PC-3 (cell line): Measurements from ENCODE around the gene IDNK. TPM values are rescaled to one million over a fixed set of nuclear protein-coding genes. Genes with fewer than 3 reads are reported as not detected.

Experiments used
- ATAC-seq: fragments of 200-7000 bp; cut with Tn5 transposase; 2 replicates; pipeline ENCODE4 v1.9.1; 2020; ENCODE audit warnings: mild to moderate bottlenecking, moderate library complexity
- BruUV-seq: library from RNA; stranded (reverse); fragments of 400-500 nt; replicated peaks from 2 replicates; lab custom pipeline; 2021; lab: Mats Ljungman, UMichigan
- CTCF ChIA-PET: fragments of 300-600 bp; sonication (Branson Sonifier 250); formaldehyde crosslinking; loops from one replicate; lab custom pipeline; 2022; ENCODE audit warnings: antibody characterized with exemption; lab: Charles Lee
- POLR2A ChIA-PET: fragments of 300-600 bp; sonication (Branson Sonifier 250); formaldehyde crosslinking; loops from one replicate; lab custom pipeline; 2022; ENCODE audit warnings: antibody characterized with exemption; ENCODE audit not compliant: unreplicated experiment; lab: Charles Lee
- DNase-seq: peaks from one replicate; pipeline ENCODE4 v3.0.0-alpha.2; 2015
- H2AFZ ChIP-seq: fragments of 300-600 bp; sonication (generic); 2 replicates; pipeline ENCODE4 v1.6.0; 2016; ENCODE audit warnings: antibody characterized with exemption, low read length
- H3F3A ChIP-seq: fragments of 300-600 bp; sonication (generic); one replicate; pipeline ENCODE4 v1.6.0; 2017; ENCODE audit warnings: antibody characterized with exemption, low read length, control low read depth, mild to moderate bottlenecking; ENCODE audit not compliant: unreplicated experiment
- H3K27ac ChIP-seq: fragments of 300-600 bp; sonication (generic); 2 replicates; pipeline ENCODE4 v1.5.1; 2016; ENCODE audit warnings: mild to moderate bottlenecking, low read length
- H3K27me3 ChIP-seq: fragments of 300-600 bp; sonication (generic); 2 replicates; pipeline ENCODE4 v1.6.1; 2016; ENCODE audit warnings: low read length, mixed read lengths
- H3K36me3 ChIP-seq: fragments of 300-600 bp; sonication (generic); 2 replicates; pipeline ENCODE4 v1.6.1; 2016; ENCODE audit warnings: low read depth, mixed run types, low read length, mixed read lengths
- H3K4me1 ChIP-seq: fragments of 300-600 bp; sonication (generic); 2 replicates; pipeline ENCODE4 v1.5.1; 2016; ENCODE audit warnings: low read length; ENCODE audit not compliant: insufficient read depth
- H3K4me2 ChIP-seq: fragments of 300-600 bp; sonication (generic); 2 replicates; pipeline ENCODE4 v1.6.0; 2016; ENCODE audit warnings: low read length
- H3K4me3 ChIP-seq: fragments of 300-600 bp; sonication (generic); 2 replicates; pipeline ENCODE4 v1.5.1; 2016; ENCODE audit warnings: mild to moderate bottlenecking, low read length, mixed read lengths
- H3K79me2 ChIP-seq: fragments of 300-600 bp; sonication (generic); 2 replicates; pipeline ENCODE4 v1.6.1; 2017; ENCODE audit warnings: low read length, mixed read lengths
- H3K9ac ChIP-seq: fragments of 300-600 bp; sonication (generic); 2 replicates; pipeline ENCODE4 v1.6.0; 2016; ENCODE audit warnings: mild to moderate bottlenecking, low read length
- H3K9me2 ChIP-seq: fragments of 300-600 bp; sonication (generic); replicated peaks from 2 replicates; pipeline ENCODE4 v1.6.1; 2016; ENCODE audit warnings: mixed run types, low read length, mixed read lengths
- H3K9me3 ChIP-seq: fragments of 300-600 bp; sonication (generic); 2 replicates; pipeline ENCODE4 v1.6.1; 2016; ENCODE audit warnings: low read length, mixed read lengths
- H4K20me1 ChIP-seq: fragments of 300-600 bp; sonication (generic); 2 replicates; pipeline ENCODE4 v1.6.1; 2016; ENCODE audit warnings: low read length, mixed read lengths
- EZH2 ChIP-seq: fragments of 300-600 bp; sonication (generic); IDR thresholded peaks from one replicate; pipeline ENCODE4 v1.6.1; 2017; ENCODE audit warnings: antibody characterized with exemption, mild to moderate bottlenecking, low read length; ENCODE audit not compliant: unreplicated experiment
- EZH2phosphoT487 ChIP-seq: fragments of 300-600 bp; sonication (generic); IDR thresholded peaks from 2 replicates; pipeline ENCODE4 v1.6.1; 2018; ENCODE audit warnings: mild to moderate bottlenecking, antibody characterized with exemption, low read length, borderline replicate concordance
- intact Hi-C: fragments of 100-400 bp; cut with micrococcal nuclease; formaldehyde crosslinking; loops from 2 replicates; pipeline ENCODE4 v1.9.0; 2023
- total RNA-seq: library from RNA; depleted of rRNA; stranded (reverse); fragments of >200 nt; gene quantifications from 2 replicates; pipeline ENCODE4 v1.2.3, GENCODE V29; 2014
- TF ChIP-seq, protein P1 (sequence below): fragments of 300-600 bp; sonication (generic); conservative IDR thresholded peaks from 2 replicates; pipeline ENCODE4 v1.5.1; 2017; ENCODE audit warnings: antibody characterized with exemption, low read depth, mild to moderate bottlenecking, low read length

Gene IDNK
- total RNA-seq, 1 experiment from 2014 or later, result 1.4 TPM

DNA sequence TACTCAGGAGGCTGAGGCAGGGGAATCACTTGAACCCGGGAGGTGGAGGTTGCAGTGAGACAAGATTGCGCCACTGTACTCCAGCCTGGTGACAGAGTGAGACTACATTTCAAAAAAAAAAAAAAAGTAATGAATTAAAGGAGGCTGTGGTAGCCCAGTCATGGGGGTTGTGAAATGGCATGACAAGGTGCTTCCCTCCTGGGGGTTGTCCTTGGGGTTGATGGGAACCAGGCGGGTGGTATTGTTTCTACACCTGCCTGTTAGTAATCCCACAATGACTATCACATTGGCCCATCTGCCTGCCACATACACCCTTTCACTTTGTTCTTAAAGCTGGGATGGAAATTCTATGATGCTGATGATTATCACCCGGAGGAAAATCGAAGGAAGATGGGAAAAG lies 5.6 kb downstream of the IDNK start:
- no peak for DNase-seq
- H3K4me3 ChIP-seq, result no peak overlapping the region
- intact Hi-C loops, result no loop called here
- H3K9me3 ChIP-seq, result no peaks in the 10 kb centered on the region
- no peaks in the 10 kb centered on the region for H4K20me1 ChIP-seq
- no peaks in the 10 kb centered on the region for H3F3A ChIP-seq
- H3K27me3 ChIP-seq, result no peaks in the 10 kb centered on the region
- no peaks in the 10 kb centered on the region for H3K9me2 ChIP-seq
- no peaks in the 10 kb centered on the region for H3K79me2 ChIP-seq
- H2AFZ ChIP-seq, result no peak overlapping the region
- CTCF ChIA-PET, result no interaction called here
- H3K9ac ChIP-seq, result no peak overlapping the region
- H3K27ac ChIP-seq, result no peak overlapping the region
- no peaks in the 10 kb centered on the region for H3K36me3 ChIP-seq
- BruUV-seq, result no TSS peak
- H3K4me1 ChIP-seq, result peaks cover 6% of the 10 kb centered on the region; the same call in 1 of the 2 replicates
- TF ChIP-seq EZH2phosphoT487 (no peak), EZH2 (no peak)
- TF ChIP-seq, protein P1, sequence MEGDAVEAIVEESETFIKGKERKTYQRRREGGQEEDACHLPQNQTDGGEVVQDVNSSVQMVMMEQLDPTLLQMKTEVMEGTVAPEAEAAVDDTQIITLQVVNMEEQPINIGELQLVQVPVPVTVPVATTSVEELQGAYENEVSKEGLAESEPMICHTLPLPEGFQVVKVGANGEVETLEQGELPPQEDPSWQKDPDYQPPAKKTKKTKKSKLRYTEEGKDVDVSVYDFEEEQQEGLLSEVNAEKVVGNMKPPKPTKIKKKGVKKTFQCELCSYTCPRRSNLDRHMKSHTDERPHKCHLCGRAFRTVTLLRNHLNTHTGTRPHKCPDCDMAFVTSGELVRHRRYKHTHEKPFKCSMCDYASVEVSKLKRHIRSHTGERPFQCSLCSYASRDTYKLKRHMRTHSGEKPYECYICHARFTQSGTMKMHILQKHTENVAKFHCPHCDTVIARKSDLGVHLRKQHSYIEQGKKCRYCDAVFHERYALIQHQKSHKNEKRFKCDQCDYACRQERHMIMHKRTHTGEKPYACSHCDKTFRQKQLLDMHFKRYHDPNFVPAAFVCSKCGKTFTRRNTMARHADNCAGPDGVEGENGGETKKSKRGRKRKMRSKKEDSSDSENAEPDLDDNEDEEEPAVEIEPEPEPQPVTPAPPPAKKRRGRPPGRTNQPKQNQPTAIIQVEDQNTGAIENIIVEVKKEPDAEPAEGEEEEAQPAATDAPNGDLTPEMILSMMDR, result no peak
- no peak overlapping the region for H3K4me2 ChIP-seq
- no peak for ATAC-seq
- POLR2A ChIA-PET, result no interaction called here

- no peaks in the 10 kb centered on the region for H3K9me2 ChIP-seq
- BruUV-seq, result no TSS peak
- no peak for ATAC-seq
- no peaks in the 10 kb centered on the region for H3K4me1 ChIP-seq
- no peak overlapping the region for H3K4me2 ChIP-seq
- intact Hi-C loops, result no loop called here
- H2AFZ ChIP-seq, result no peak overlapping the region
- H3K9ac ChIP-seq, result no peak overlapping the region
- no peaks in the 10 kb centered on the region for H3K27me3 ChIP-seq
- no peaks in the 10 kb centered on the region for H3F3A ChIP-seq
- no peaks in the 10 kb centered on the region for H3K9me3 ChIP-seq
- no peaks in the 10 kb centered on the region for H3K36me3 ChIP-seq
- no peaks in the 10 kb centered on the region for H3K79me2 ChIP-seq
- CTCF ChIA-PET, result no interaction called here
- POLR2A ChIA-PET, result no interaction called here
- no peak overlapping the region for H3K4me3 ChIP-seq
- H4K20me1 ChIP-seq, result no peaks in the 10 kb centered on the region
- no peak for TF ChIP-seq EZH2
- no peak for TF ChIP-seq EZH2phosphoT487
- TF ChIP-seq, protein P1, result no peak
- DNase-seq, result no peak
- H3K27ac ChIP-seq, result no peak overlapping the region
Observed at GRCh38 chr9:83629433-83630104, 6.6 kb downstream of the IDNK start.

DNA sequence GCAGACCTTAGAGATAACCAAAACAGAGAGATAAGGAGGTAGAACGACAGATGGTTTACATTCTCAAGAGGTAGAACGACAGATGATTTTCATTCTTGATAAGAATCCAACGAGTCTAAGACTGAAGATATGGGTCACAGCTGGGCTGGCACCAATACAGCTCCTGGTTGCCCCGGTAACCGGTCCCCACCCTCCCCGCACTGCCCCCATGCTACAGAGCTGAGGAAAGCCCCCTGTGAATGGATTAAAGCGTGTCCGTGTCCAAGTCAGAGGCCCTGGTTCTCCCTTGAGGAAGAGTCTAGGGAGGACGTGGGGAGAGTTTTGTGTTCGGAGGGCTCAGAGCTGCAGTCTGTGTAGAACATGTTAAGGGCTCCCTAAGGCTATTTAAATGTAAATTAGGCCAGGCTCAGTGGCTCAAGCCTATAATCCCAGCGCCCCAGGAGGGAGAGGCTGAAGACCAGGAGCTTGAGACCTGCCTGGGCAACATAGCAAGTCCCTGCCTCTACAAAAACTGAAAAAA lies 8.1 kb downstream of the IDNK start:
- no peaks in the 10 kb centered on the region for H3K4me1 ChIP-seq
- CTCF ChIA-PET, result no interaction called here
- ATAC-seq (no peak), DNase-seq (no peak)
- H3K9ac ChIP-seq, result no peak overlapping the region
- TF ChIP-seq EZH2 (no peak), EZH2phosphoT487 (no peak)
- TF ChIP-seq, protein P1, result no peak
- no TSS peak for BruUV-seq
- intact Hi-C loops, result no loop called here
- H3K27me3 ChIP-seq, result no peaks in the 10 kb centered on the region
- H2AFZ ChIP-seq, result no peak overlapping the region
- no peak overlapping the region for H3K4me3 ChIP-seq
- H4K20me1 ChIP-seq, result no peaks in the 10 kb centered on the region
- POLR2A ChIA-PET, result no interaction called here
- no peaks in the 10 kb centered on the region for H3K79me2 ChIP-seq
- H3K9me2 ChIP-seq, result no peaks in the 10 kb centered on the region
- H3K36me3 ChIP-seq, result no peaks in the 10 kb centered on the region
- H3K27ac ChIP-seq, result no peak overlapping the region
- H3K9me3 ChIP-seq, result no peaks in the 10 kb centered on the region
- H3F3A ChIP-seq, result no peaks in the 10 kb centered on the region
- no peak overlapping the region for H3K4me2 ChIP-seq
